K562 (cell line): ENCODE data around the gene ZNF346. TPM values are rescaled to one million over a fixed set of nuclear protein-coding genes. Genes with fewer than 3 reads are reported as not detected.

Experiments
- BHLHE40 ChIP-seq: IDR thresholded peaks from 2 replicates; pipeline ENCODE4 v1.6.1; 2011; ENCODE audit warnings: low read length, improper control_type of control experiment
- CBX1 ChIP-seq: sonication (generic); IDR thresholded peaks from 2 replicates; pipeline ENCODE4 v1.6.1; 2016; ENCODE audit warnings: antibody characterized with exemption, low read depth, mild to moderate bottlenecking
- CBX3 ChIP-seq, 2 experiments: IDR thresholded peaks; 1 replicate in 1 of 2; 2 replicates in 1 of 2; pipeline ENCODE4 v1.6.1; 2012; ENCODE audit warnings: inconsistent platforms in 2 of 2, low read length in 2 of 2, borderline replicate concordance in 1 of 2, control low read depth in 1 of 2
- KAT7 ChIP-seq: sonication (generic); formaldehyde crosslinking; IDR thresholded peaks from 2 replicates; pipeline ENCODE4 v1.8.0; 2022; ENCODE audit warnings: missing genetic modification reagents, mild to moderate bottlenecking, borderline replicate concordance
- KDM2B ChIP-seq: fragments of 250-450 bp; sonication (Bioruptor Pico); IDR thresholded peaks from 2 replicates; pipeline ENCODE4 v1.8.0; 2021; ENCODE audit warnings: mild to moderate bottlenecking, moderate library complexity
- LCOR ChIP-seq: sonication (generic); formaldehyde crosslinking; IDR thresholded peaks from 2 replicates; pipeline ENCODE4 v1.8.0; 2022; ENCODE audit warnings: mild to moderate bottlenecking, missing genetic modification reagents
- MECOM ChIP-seq: fragments of 250-450 bp; sonication (Bioruptor Pico); IDR thresholded peaks from 2 replicates; pipeline ENCODE4 v1.8.0; 2022; ENCODE audit warnings: inconsistent platforms
- NR2C1 ChIP-seq, 2 experiments: fragments of 450-650 bp; IDR thresholded peaks; 2 replicates each; pipeline ENCODE4 v1.6.1; 2017; ENCODE audit warnings: mild to moderate bottlenecking in 2 of 2, antibody characterized with exemption in 1 of 2, inconsistent platforms in 1 of 2, missing compliant biosample characterization in 1 of 2, missing genetic modification characterization in 1 of 2
- PHF20 ChIP-seq: fragments of 450-650 bp; IDR thresholded peaks from 2 replicates; pipeline ENCODE4 v1.6.1; 2018; ENCODE audit not compliant: partially characterized antibody
- PML ChIP-seq: IDR thresholded peaks from 2 replicates; pipeline ENCODE4 v1.6.1; 2012; ENCODE audit warnings: low read length, inconsistent platforms
- SMAD4 ChIP-seq: fragments of 250-450 bp; sonication (Bioruptor Pico); conservative IDR thresholded peaks from 2 replicates; pipeline ENCODE4 v1.8.0; 2021; ENCODE audit warnings: inconsistent platforms, mild to moderate bottlenecking, moderate library complexity
- USF2 ChIP-seq: sonication (generic); formaldehyde crosslinking; IDR thresholded peaks from 2 replicates; pipeline ENCODE4 v1.5.0; 2020; ENCODE audit warnings: missing genetic modification reagents
- ZBTB40 ChIP-seq, 2 experiments: fragments of 450-650 bp in 1 of 2; sonication (generic) in 1 of 2; formaldehyde crosslinking in 1 of 2; IDR thresholded peaks; 2 replicates each; pipeline versions ENCODE4 v1.7.1 to v1.9.0; 2016 to 2022; ENCODE audit warnings: inconsistent platforms in 1 of 2, mild to moderate bottlenecking in 1 of 2, missing genetic modification reagents in 1 of 2
- polyA plus RNA-seq, 8 experiments: library from polyadenylated mRNA; depleted of rRNA in 4 of 8; stranded (reverse) in 5 of 8; unstranded in 3 of 8; fragments of >200 nt; fragmentation: Nextera tagmentation in 2 of 8; fragmentation: Illumina TruSeq in 1 of 8; extraction: Ambion mirVana in 2 of 8; extraction: Trizol in 1 of 8; gene quantifications; 2 replicates each; pipeline versions ENCODE4 v1.2.1 to v1.2.3, GENCODE V29; 2011 to 2014; ENCODE audit warnings: inconsistent platforms in 1 of 8, missing spikeins in 1 of 8
- total RNA-seq, 7 experiments: library from RNA; depleted of rRNA in 6 of 7; stranded (reverse); fragments of >200 nt in 6 of 7; fragmentation: Illumina TruSeq in 2 of 7; extraction: Trizol in 2 of 7; gene quantifications; 2 replicates each; pipeline versions ENCODE4 v1.2.1 to v1.2.3, GENCODE V29; 2011 to 2021; ENCODE audit warnings: low replicate concordance in 1 of 7

Gene ZNF346
- total and polyA plus RNA-seq, 9 of the 15 experiments (the other 6 are each of a cell fraction or from before 2014, with no cell fraction given), result 5.0 to 25.1 (median 20.1) TPM

- peak; percentile 70 for TF ChIP-seq PHF20
- TF ChIP-seq BHLHE40, result peak; percentile 74
- peak; percentile 50; the same call in 1 of the 2 replicates for TF ChIP-seq MECOM
- TF ChIP-seq KDM2B (CRISPR knock-in tag), result 0 out of 2 replicates have a peak, but pooled peaks have one; percentile 8
- TF ChIP-seq USF2 (CRISPR knock-in tag), result peak; percentile 99
- TF ChIP-seq SMAD4 (CRISPR knock-in tag), result peak; percentile 82
- peak; percentile 88; the same call in 1 of the 2 replicates for TF ChIP-seq KAT7 (CRISPR knock-in tag)
- TF ChIP-seq ZBTB40 (IDR thresholded peaks at IDR 0.05), result no peak
- TF ChIP-seq ZBTB40 (CRISPR knock-in tag; IDR thresholded peaks at IDR 0.05), result peak; percentile 83
- no peak for TF ChIP-seq NR2C1 (IDR thresholded peaks at IDR 0.05)
- peak; percentile 68; the same call in 1 of the 2 replicates for TF ChIP-seq NR2C1 (tag; IDR thresholded peaks at IDR 0.05)
- TF ChIP-seq CBX3 (IDR thresholded peaks at IDR 0.05; ENCODE audit: borderline replicate concordance in 1 of 2, low read length in 2 of 2), result peak in 1 of 2 experiments; percentile 88; a peak in 1 of 3 replicates
- peak; percentile 92 for TF ChIP-seq CBX1
- no peak; the same call in 1 of the 2 replicates for TF ChIP-seq PML
- peak; percentile 98 for TF ChIP-seq LCOR (CRISPR knock-in tag)
These were observed 94.3 kb downstream of the ZNF346 start (continued) for GRCh38 chr5:177116631-177117373.
